GM23338 (cell line): ENCODE data around the gene FOXB2. TPM values are rescaled to one million over a fixed set of nuclear protein-coding genes. Genes with fewer than 3 reads are reported as not detected.
A peak's percentile ranks its signal among the peaks of the same experiment; 100 is the strongest.

Source experiments
- ATAC-seq: fragments of 200-7000 bp; cut with Tn5 transposase; 3 replicates; pipeline ENCODE4 v1.9.1; 2020
- DNase-seq: peaks from one replicate; pipeline ENCODE4 v3.0.0-alpha.2; 2015; ENCODE audit warnings: low spot score
- H2AFZ ChIP-seq: fragments of 200-600 bp; sonication (generic); 2 replicates; pipeline ENCODE4 v1.8.0; 2016; ENCODE audit warnings: antibody characterized with exemption, mild to moderate bottlenecking, moderate library complexity
- H3F3A ChIP-seq: fragments of 200-600 bp; sonication (generic); replicated peaks from 2 replicates; pipeline ENCODE4 v1.8.0; 2017; ENCODE audit warnings: antibody characterized with exemption, mixed run types, low read depth
- H3K27ac ChIP-seq: fragments of 200-600 bp; sonication (generic); 2 replicates; pipeline ENCODE4 v1.6.1; 2016; ENCODE audit warnings: low read depth
- H3K27me3 ChIP-seq: fragments of 200-600 bp; sonication (generic); 2 replicates; pipeline ENCODE4 v1.8.0; 2016; ENCODE audit warnings: mild to moderate bottlenecking, mixed run types, moderate library complexity; ENCODE audit not compliant: insufficient read depth
- H3K36me3 ChIP-seq: fragments of 200-600 bp; sonication (generic); 2 replicates; pipeline ENCODE4 v1.8.0; 2016; ENCODE audit warnings: mild to moderate bottlenecking; ENCODE audit not compliant: insufficient read depth
- H3K4me1 ChIP-seq: fragments of 200-600 bp; sonication (generic); 2 replicates; pipeline ENCODE4 v1.8.0; 2016; ENCODE audit warnings: mild to moderate bottlenecking, moderate library complexity; ENCODE audit not compliant: insufficient read depth
- H3K4me2 ChIP-seq: fragments of 200-600 bp; sonication (generic); 2 replicates; pipeline ENCODE4 v1.7.1; 2017; ENCODE audit warnings: mixed run types
- H3K4me3 ChIP-seq: fragments of 200-600 bp; sonication (generic); 2 replicates; pipeline ENCODE4 v1.6.1; 2016; ENCODE audit warnings: mixed run types
- H3K79me2 ChIP-seq: fragments of 200-600 bp; sonication (generic); replicated peaks from 2 replicates; pipeline ENCODE4 v1.8.0; 2017; ENCODE audit warnings: mild to moderate bottlenecking; ENCODE audit not compliant: insufficient read depth
- H3K9me2 ChIP-seq: fragments of 200-600 bp; sonication (generic); 2 replicates; pipeline ENCODE4 v1.8.0; 2017; ENCODE audit not compliant: insufficient read depth
- H4K20me1 ChIP-seq: fragments of 200-600 bp; sonication (generic); replicated peaks from 2 replicates; pipeline ENCODE4 v1.8.0; 2017; ENCODE audit warnings: mild to moderate bottlenecking; ENCODE audit not compliant: insufficient read depth
- H3K27ac Mint-ChIP-seq: 2 replicates; pipeline ENCODE4 v1.8.0; 2020; ENCODE audit warnings: inconsistent platforms, mild to moderate bottlenecking, moderate library complexity, mixed read lengths
- H3K27me3 Mint-ChIP-seq: 3 replicates; pipeline ENCODE4 v1.8.0; 2022; ENCODE audit warnings: low read depth, mild to moderate bottlenecking, moderate library complexity, mixed read lengths, inconsistent platforms; ENCODE audit not compliant: insufficient read depth, poor library complexity
- H3K36me3 Mint-ChIP-seq: 3 replicates; pipeline ENCODE4 v1.8.0; 2021; ENCODE audit warnings: low read depth, mild to moderate bottlenecking, inconsistent platforms, moderate library complexity, mixed read lengths
- H3K4me1 Mint-ChIP-seq: 3 replicates; pipeline ENCODE4 v1.8.0; 2020; ENCODE audit warnings: mild to moderate bottlenecking, inconsistent platforms, mixed read lengths
- H3K4me3 Mint-ChIP-seq: 3 replicates; pipeline ENCODE4 v1.8.0; 2021; ENCODE audit warnings: moderate library complexity, mild to moderate bottlenecking, inconsistent platforms, mixed read lengths
- H3K9me3 Mint-ChIP-seq: 3 replicates; pipeline ENCODE4 v1.8.0; 2020; ENCODE audit warnings: moderate library complexity, mild to moderate bottlenecking, inconsistent platforms, mixed read lengths
- CTCF ChIP-seq, 2 experiments: fragments of 200-600 bp in 1 of 2; sonication (generic) in 1 of 2; conservative IDR thresholded peaks; 2 replicates each; pipeline versions ENCODE4 v1.5.1 to v1.6.1; 2016 to 2017; ENCODE audit warnings: antibody characterized with exemption in 2 of 2, low read depth in 2 of 2, mild to moderate bottlenecking in 2 of 2, moderate library complexity in 1 of 2
- ETS1 ChIP-seq: IDR thresholded peaks from 2 replicates; pipeline ENCODE4 v1.6.1; 2016; ENCODE audit warnings: antibody characterized with exemption
- JUNB ChIP-seq: IDR thresholded peaks from one replicate; pipeline ENCODE4 v1.6.1; 2016; ENCODE audit warnings: antibody characterized with exemption; ENCODE audit not compliant: unreplicated experiment
- REST ChIP-seq: IDR thresholded peaks from one replicate; pipeline ENCODE4 v1.6.1; 2018; ENCODE audit warnings: antibody characterized with exemption; ENCODE audit not compliant: unreplicated experiment
- STAT1 ChIP-seq: IDR thresholded peaks from one replicate; pipeline ENCODE4 v1.6.1; 2016; ENCODE audit warnings: antibody characterized with exemption; ENCODE audit not compliant: unreplicated experiment
- ZNF331 ChIP-seq: fragments of 250-450 bp; sonication (Bioruptor Pico); IDR thresholded peaks from 2 replicates; pipeline ENCODE4 v1.5.0; 2020; ENCODE audit warnings: low read depth, mild to moderate bottlenecking, moderate library complexity
- ZNF462 ChIP-seq: fragments of 250-450 bp; sonication (Bioruptor Pico); IDR thresholded peaks from 2 replicates; pipeline ENCODE4 v1.5.0; 2020; ENCODE audit warnings: mild to moderate bottlenecking, moderate library complexity
- polyA plus RNA-seq: library from polyadenylated mRNA; unstranded; fragments of >200 nt; fragmentation: Nextera tagmentation; extraction: Ambion mirVana; gene quantifications from 2 replicates; pipeline ENCODE4 v1.2.1, GENCODE V29; 2016
- total RNA-seq: library from RNA; depleted of rRNA; stranded (reverse); fragments of >200 nt; shearing (Covaris generic); gene quantifications from 2 replicates; pipeline ENCODE4 v1.2.3, GENCODE V29; 2014

The FOXB2 gene
- total and polyA plus RNA-seq, 2 experiments from 2014 or later = not detected

GRCh38 chr9:76989501-76989900 lies 30.0 kb upstream of the FOXB2 start (continued):
- TF ChIP-seq REST (no peak), JUNB (no peak), CTCF (conservative IDR thresholded peaks at IDR 0.05; ENCODE audit: low read depth in 2 of 2) (no peak), ETS1 (no peak), STAT1 (no peak), ZNF331 (CRISPR knock-in tag) (no peak)

- peaks cover 3% of the 10 kb centered on the region for H3K27me3 Mint-ChIP-seq
- no peak overlapping the region for H3K27ac Mint-ChIP-seq
- no peaks in the 10 kb centered on the region for H3K36me3 Mint-ChIP-seq
- DNase-seq (peak; percentile 81), ATAC-seq (peak; percentile 98)
- Histone ChIP-seq H3K4me1 (no peaks in the 10 kb centered on the region), H3K27me3 (no peaks in the 10 kb centered on the region), H3K4me2 (no peak overlapping the region), H3K36me3 (no peaks in the 10 kb centered on the region), H3K79me2 (no peaks in the 10 kb centered on the region), H3K27ac (no peak overlapping the region), H2AFZ (no peak overlapping the region), H4K20me1 (no peaks in the 10 kb centered on the region), H3K9me2 (no peaks in the 10 kb centered on the region), H3K4me3 (no peak overlapping the region), H3F3A (no peaks in the 10 kb centered on the region)
- TF ChIP-seq ZNF462 (CRISPR knock-in tag) = 0 out of 2 replicates have a peak, but pooled peaks have one; percentile 59
- peak; percentile 79 to 91 for TF ChIP-seq CTCF (conservative IDR thresholded peaks at IDR 0.05; ENCODE audit: low read depth in 2 of 2)
- no peak for TF ChIP-seq STAT1
- no peak overlapping the region for H3K4me3 Mint-ChIP-seq
- peaks cover 7% of the 10 kb centered on the region for H3K4me1 Mint-ChIP-seq
- H3K9me3 Mint-ChIP-seq = no peaks in the 10 kb centered on the region; the same call in 2 of the 3 replicates
These were observed 22.8 kb upstream of the FOXB2 start for GRCh38 chr9:76996700-76997099.
